A549 (cell line): Measurements from ENCODE around the gene ITPR3. TPM values are rescaled to one million over a fixed set of nuclear protein-coding genes. Genes with fewer than 3 reads are reported as not detected.

Source experiments
- ATAC-seq, 2 experiments: fragments of 200-7000 bp in 1 of 2; fragments of >200 bp in 1 of 2; cut with Nextera tagmentation in 1 of 2; cut with Tn5 transposase in 1 of 2; 3 replicates each; pipeline versions ENCODE4 v1.8.0 to v1.9.1; 2018 to 2020; ENCODE audit warnings: mild to moderate bottlenecking in 1 of 2, moderate library complexity in 1 of 2
- CTCF ChIA-PET: fragments of 300-600 bp; sonication (Branson Sonifier 250); formaldehyde crosslinking; extraction: SDS; loops from one replicate; lab custom pipeline; 2021; ENCODE audit warnings: antibody characterized with exemption, inconsistent platforms; lab: Yijun Ruan, JAX
- POLR2A ChIA-PET: fragments of 350-600 bp; formaldehyde crosslinking; extraction: SDS; loops from one replicate; lab custom pipeline; 2021; ENCODE audit warnings: antibody characterized with exemption, inconsistent platforms; lab: Yijun Ruan, JAX
- DNase-seq, 2 experiments: peaks; one replicate each; pipeline versions ENCODE4 v3.0.0 to v3.0.0-alpha.2; 2011 to 2016; ENCODE audit warnings: low read depth in 1 of 2, low spot score in 1 of 2
- FAIRE-seq: peaks from 2 replicates; lab custom pipeline; 2011; peaks lifted over from hg19 to GRCh38; lab: Jason Lieb, UNC
- H3K27ac ChIP-seq, 2 experiments: fragments of >200 bp; sonication (Bioruptor Twin); formaldehyde crosslinking; 3 replicates each; pipeline ENCODE4 v1.5.1; 2016 to 2017
- H3K4me1 ChIP-seq: fragments of >200 bp; sonication (Bioruptor Twin); formaldehyde crosslinking; 3 replicates; pipeline ENCODE4 v1.6.1; 2016
- H3K4me2 ChIP-seq: fragments of >200 bp; sonication (Bioruptor Twin); formaldehyde crosslinking; 3 replicates; pipeline ENCODE4 v1.6.1; 2016
- H3K4me3 ChIP-seq: fragments of >200 bp; sonication (Bioruptor Twin); formaldehyde crosslinking; 3 replicates; pipeline ENCODE4 v1.5.1; 2016
- H3K9me3 ChIP-seq: fragments of >200 bp; sonication (Bioruptor Twin); formaldehyde crosslinking; 3 replicates; pipeline ENCODE4 v1.6.1; 2016
- CBX8 ChIP-seq: fragments of 200-600 bp; sonication (generic); IDR thresholded peaks from 2 replicates; pipeline ENCODE4 v1.6.1; 2016
- EHF ChIP-seq: fragments of 250-450 bp; sonication (Bioruptor Pico); IDR thresholded peaks from 2 replicates; pipeline ENCODE4 v1.5.0; 2020; ENCODE audit warnings: mild to moderate bottlenecking
- EP300 ChIP-seq, 2 experiments: fragments of >200 bp; sonication (Bioruptor Twin); formaldehyde crosslinking; IDR thresholded peaks; 2 replicates in 1 of 2; 3 replicates in 1 of 2; pipeline ENCODE4 v1.6.1; 2016 to 2017
- FOSB ChIP-seq: fragments of 250-450 bp; sonication (Bioruptor Pico); IDR thresholded peaks from 2 replicates; pipeline ENCODE4 v1.5.0; 2020; ENCODE audit warnings: mild to moderate bottlenecking, moderate library complexity
- JUNB ChIP-seq: fragments of >200 bp; sonication (Bioruptor Twin); formaldehyde crosslinking; IDR thresholded peaks from 2 replicates; pipeline ENCODE4 v1.6.1; 2016
- KDM5A ChIP-seq: fragments of 200-600 bp; sonication (generic); IDR thresholded peaks from 2 replicates; pipeline ENCODE4 v1.6.1; 2016; ENCODE audit warnings: antibody characterized with exemption, mild to moderate bottlenecking
- NR3C1 ChIP-seq: fragments of >200 bp; sonication (Bioruptor Twin); formaldehyde crosslinking; IDR thresholded peaks from 3 replicates; pipeline ENCODE4 v1.6.1; 2017
- POLR2A ChIP-seq: IDR thresholded peaks from 2 replicates; pipeline ENCODE4 v1.6.1; 2012; ENCODE audit warnings: mild to moderate bottlenecking, low read length
- POLR2AphosphoS2 ChIP-seq: conservative IDR thresholded peaks from 2 replicates; pipeline ENCODE4 v1.6.1; 2012; ENCODE audit warnings: low read length, improper control_type of control experiment, inconsistent platforms
- RARB ChIP-seq: fragments of 250-450 bp; sonication (Bioruptor Pico); IDR thresholded peaks from 2 replicates; pipeline ENCODE4 v1.8.0; 2021; ENCODE audit warnings: mild to moderate bottlenecking, moderate library complexity
- SREBF2 ChIP-seq: fragments of 450-650 bp; IDR thresholded peaks from 2 replicates; pipeline ENCODE4 v1.6.1; 2014; ENCODE audit warnings: mild to moderate bottlenecking, moderate library complexity
- ZFP36 ChIP-seq: fragments of 450-650 bp; IDR thresholded peaks from 2 replicates; pipeline ENCODE4 v1.6.1; 2014; ENCODE audit warnings: borderline replicate concordance; ENCODE audit not compliant: partially characterized antibody
- WGBS: methylation state at CpG from one replicate; pipeline ENCODE4 v1.1.6; 2017; ENCODE audit errors: missing lambda C conversion rate; 5-methylcytosine and 5-hydroxymethylcytosine counted together
- polyA plus RNA-seq, 4 experiments: library from polyadenylated mRNA; depleted of rRNA in 3 of 4; stranded (reverse); fragments of >200 nt; fragmentation: RNase III in 1 of 4; extraction: RNeasy Plus Mini Kit Qiagen cat#74134 plus additional on column Dnase treatment in 1 of 4; gene quantifications; 2 replicates in 3 of 4; 3 replicates in 1 of 4; pipeline ENCODE4 v1.2.3, GENCODE V29; 2011 to 2017
- TF ChIP-seq, protein P1 (sequence below): fragments of 250-450 bp; sonication (Bioruptor Pico); IDR thresholded peaks from 2 replicates; pipeline ENCODE4 v1.5.0; 2020; ENCODE audit warnings: low read depth, mild to moderate bottlenecking, moderate library complexity
- TF ChIP-seq, protein P2 (sequence below): fragments of 200-600 bp; sonication (generic); IDR thresholded peaks from 2 replicates; pipeline ENCODE4 v1.6.1; 2016; ENCODE audit warnings: antibody characterized with exemption, mild to moderate bottlenecking, moderate library complexity
- TF ChIP-seq, protein P3 (sequence below): fragments of >200 bp; sonication (Bioruptor Twin); formaldehyde crosslinking; IDR thresholded peaks from 3 replicates; pipeline ENCODE4 v1.5.1; 2016
- TF ChIP-seq, protein P4 (sequence below): IDR thresholded peaks from 2 replicates; pipeline ENCODE4 v1.6.1; 2012; ENCODE audit warnings: low read depth, borderline replicate concordance
- TF ChIP-seq, protein P5 (sequence below): fragments of 450-650 bp; IDR thresholded peaks from 2 replicates; pipeline ENCODE4 v1.6.1; 2014; ENCODE audit warnings: antibody characterized with exemption
- TF ChIP-seq, protein P6 (sequence below): fragments of 150-350 bp; IDR thresholded peaks from 2 replicates; pipeline ENCODE4 v1.6.1; 2014; ENCODE audit warnings: low read depth, mild to moderate bottlenecking, low read length

The ITPR3 gene
- polyA plus RNA-seq, 2 of the 4 experiments (the other 2 are of a cell fraction), result 17.6 to 20.8 TPM

DNA sequence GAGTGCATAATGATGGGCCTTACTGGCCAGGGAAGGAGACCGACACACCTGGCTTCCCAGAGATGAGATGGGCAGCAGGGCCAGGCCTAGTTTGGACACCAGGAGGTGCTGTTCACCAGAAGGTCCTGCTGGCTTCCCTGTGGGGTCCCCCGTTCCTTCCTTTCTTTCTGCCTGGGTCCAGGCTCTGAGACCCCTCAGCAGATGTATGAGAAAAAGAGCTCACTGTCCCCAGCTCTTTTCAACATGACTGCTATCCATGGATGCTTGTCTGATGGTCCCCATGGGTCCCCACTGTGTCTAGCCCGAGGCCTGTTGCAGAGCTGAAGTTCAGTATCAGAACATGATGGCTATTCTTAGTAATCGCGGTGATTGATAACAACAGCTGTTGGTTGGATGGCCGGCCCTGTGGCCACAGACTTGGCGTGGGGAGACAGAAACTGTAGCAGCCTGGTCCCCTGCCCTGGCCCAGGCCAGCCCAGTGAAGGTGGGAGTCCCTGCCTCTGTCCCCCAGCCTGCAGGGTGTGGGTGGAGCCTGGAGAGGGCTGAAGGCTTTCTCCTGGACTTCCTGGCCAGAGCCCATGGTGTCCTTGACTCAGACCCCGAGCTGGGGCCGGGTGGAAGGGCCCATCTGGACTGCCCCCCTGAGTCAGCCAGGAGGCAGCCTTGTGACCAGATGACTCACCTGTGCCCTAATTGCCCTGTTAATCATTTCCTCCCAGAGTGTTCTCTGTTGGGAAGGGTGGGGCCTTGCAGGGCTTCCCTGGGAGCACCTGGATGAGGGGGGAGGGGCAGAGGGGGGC is 31.2 kb upstream of the ITPR3 start (continued):
- TF ChIP-seq EP300 (IDR thresholded peaks at IDR 0.05), result peak in 1 of 2 experiments; percentile 57; a peak in 1 of 5 replicates
- TF ChIP-seq SREBF2, result no peak
- TF ChIP-seq, protein P1, sequence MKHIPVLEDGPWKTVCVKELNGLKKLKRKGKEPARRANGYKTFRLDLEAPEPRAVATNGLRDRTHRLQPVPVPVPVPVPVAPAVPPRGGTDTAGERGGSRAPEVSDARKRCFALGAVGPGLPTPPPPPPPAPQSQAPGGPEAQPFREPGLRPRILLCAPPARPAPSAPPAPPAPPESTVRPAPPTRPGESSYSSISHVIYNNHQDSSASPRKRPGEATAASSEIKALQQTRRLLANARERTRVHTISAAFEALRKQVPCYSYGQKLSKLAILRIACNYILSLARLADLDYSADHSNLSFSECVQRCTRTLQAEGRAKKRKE (CRISPR knock-in tag), result no peak
- TF ChIP-seq JUNB, result peak; percentile 51; the same call in 1 of the 2 replicates
- no peak for TF ChIP-seq POLR2A
- no peak for TF ChIP-seq CBX8
- no peak for TF ChIP-seq KDM5A
- TF ChIP-seq, protein P2, sequence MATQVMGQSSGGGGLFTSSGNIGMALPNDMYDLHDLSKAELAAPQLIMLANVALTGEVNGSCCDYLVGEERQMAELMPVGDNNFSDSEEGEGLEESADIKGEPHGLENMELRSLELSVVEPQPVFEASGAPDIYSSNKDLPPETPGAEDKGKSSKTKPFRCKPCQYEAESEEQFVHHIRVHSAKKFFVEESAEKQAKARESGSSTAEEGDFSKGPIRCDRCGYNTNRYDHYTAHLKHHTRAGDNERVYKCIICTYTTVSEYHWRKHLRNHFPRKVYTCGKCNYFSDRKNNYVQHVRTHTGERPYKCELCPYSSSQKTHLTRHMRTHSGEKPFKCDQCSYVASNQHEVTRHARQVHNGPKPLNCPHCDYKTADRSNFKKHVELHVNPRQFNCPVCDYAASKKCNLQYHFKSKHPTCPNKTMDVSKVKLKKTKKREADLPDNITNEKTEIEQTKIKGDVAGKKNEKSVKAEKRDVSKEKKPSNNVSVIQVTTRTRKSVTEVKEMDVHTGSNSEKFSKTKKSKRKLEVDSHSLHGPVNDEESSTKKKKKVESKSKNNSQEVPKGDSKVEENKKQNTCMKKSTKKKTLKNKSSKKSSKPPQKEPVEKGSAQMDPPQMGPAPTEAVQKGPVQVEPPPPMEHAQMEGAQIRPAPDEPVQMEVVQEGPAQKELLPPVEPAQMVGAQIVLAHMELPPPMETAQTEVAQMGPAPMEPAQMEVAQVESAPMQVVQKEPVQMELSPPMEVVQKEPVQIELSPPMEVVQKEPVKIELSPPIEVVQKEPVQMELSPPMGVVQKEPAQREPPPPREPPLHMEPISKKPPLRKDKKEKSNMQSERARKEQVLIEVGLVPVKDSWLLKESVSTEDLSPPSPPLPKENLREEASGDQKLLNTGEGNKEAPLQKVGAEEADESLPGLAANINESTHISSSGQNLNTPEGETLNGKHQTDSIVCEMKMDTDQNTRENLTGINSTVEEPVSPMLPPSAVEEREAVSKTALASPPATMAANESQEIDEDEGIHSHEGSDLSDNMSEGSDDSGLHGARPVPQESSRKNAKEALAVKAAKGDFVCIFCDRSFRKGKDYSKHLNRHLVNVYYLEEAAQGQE, result no peak
- no peak for TF ChIP-seq RARB
- no peak for TF ChIP-seq ZFP36
- TF ChIP-seq, protein P3, sequence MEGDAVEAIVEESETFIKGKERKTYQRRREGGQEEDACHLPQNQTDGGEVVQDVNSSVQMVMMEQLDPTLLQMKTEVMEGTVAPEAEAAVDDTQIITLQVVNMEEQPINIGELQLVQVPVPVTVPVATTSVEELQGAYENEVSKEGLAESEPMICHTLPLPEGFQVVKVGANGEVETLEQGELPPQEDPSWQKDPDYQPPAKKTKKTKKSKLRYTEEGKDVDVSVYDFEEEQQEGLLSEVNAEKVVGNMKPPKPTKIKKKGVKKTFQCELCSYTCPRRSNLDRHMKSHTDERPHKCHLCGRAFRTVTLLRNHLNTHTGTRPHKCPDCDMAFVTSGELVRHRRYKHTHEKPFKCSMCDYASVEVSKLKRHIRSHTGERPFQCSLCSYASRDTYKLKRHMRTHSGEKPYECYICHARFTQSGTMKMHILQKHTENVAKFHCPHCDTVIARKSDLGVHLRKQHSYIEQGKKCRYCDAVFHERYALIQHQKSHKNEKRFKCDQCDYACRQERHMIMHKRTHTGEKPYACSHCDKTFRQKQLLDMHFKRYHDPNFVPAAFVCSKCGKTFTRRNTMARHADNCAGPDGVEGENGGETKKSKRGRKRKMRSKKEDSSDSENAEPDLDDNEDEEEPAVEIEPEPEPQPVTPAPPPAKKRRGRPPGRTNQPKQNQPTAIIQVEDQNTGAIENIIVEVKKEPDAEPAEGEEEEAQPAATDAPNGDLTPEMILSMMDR, result peak; percentile 82
- TF ChIP-seq POLR2AphosphoS2, result no peak
- no peak for TF ChIP-seq FOSB (CRISPR knock-in tag)
- TF ChIP-seq, protein P4, sequence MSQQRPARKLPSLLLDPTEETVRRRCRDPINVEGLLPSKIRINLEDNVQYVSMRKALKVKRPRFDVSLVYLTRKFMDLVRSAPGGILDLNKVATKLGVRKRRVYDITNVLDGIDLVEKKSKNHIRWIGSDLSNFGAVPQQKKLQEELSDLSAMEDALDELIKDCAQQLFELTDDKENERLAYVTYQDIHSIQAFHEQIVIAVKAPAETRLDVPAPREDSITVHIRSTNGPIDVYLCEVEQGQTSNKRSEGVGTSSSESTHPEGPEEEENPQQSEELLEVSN, result no peak

DNA sequence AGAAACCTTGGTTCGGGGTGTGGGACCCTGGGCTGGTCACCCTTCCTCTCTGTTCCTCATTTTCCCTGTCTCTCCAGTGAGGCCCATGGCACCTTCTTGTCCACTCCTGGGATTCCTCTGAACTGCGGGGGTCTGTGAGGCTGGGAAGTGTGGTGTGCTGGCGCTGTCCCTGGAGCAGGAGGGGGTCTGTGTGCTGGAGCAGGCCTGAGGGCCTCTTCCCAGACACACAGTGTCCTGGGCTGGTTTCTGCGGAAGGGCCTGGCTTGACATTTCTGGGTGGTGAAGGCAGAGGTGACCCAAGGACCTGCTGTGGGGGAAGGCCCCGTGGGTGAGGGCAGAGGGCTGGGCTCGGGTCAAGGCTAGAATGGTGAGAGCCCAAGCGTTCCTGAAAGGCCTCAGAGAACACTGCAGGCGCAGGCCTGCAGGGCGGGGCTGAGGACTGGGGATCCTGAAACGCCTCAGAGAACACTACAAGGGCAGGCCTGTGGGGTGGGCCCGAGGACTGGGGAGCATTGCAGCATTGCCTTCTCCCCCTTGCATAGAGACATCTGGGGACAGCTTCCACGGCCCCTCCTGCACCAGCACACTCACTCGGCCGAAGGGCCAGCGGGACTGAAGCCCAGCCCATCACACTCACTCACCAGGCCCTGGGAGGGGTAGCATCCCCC is 30.5 kb upstream of the ITPR3 start:
- POLR2A ChIA-PET, result interaction anchor here (1.1 to 1.4 kb wide), 2 partner anchors 81 to 121 kb away, joined by 4 to 5 read pairs; partner anchors contain the start of gene UQCC2
- peak overlapping the region; percentile 98 to 99 for H3K27ac ChIP-seq
- no peak overlapping the region for H3K4me3 ChIP-seq
- peaks cover 41% of the 10 kb centered on the region for H3K4me1 ChIP-seq
- FAIRE-seq (no peak), ATAC-seq (peak; percentile 59 to 69; a peak in 5 of 6 replicates), DNase-seq (peak in 1 of 2 experiments; percentile 33)
- 58% methylated on average over 5 of the region's 15 CpGs for WGBS
- H3K4me2 ChIP-seq, result peak overlapping the region; percentile 95
- TF ChIP-seq, protein P3, result no peak
- TF ChIP-seq, protein P5, sequence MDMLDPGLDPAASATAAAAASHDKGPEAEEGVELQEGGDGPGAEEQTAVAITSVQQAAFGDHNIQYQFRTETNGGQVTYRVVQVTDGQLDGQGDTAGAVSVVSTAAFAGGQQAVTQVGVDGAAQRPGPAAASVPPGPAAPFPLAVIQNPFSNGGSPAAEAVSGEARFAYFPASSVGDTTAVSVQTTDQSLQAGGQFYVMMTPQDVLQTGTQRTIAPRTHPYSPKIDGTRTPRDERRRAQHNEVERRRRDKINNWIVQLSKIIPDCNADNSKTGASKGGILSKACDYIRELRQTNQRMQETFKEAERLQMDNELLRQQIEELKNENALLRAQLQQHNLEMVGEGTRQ, result no peak
- TF ChIP-seq EHF (CRISPR knock-in tag) (no peak), NR3C1 (no peak)
- TF ChIP-seq, protein P6, sequence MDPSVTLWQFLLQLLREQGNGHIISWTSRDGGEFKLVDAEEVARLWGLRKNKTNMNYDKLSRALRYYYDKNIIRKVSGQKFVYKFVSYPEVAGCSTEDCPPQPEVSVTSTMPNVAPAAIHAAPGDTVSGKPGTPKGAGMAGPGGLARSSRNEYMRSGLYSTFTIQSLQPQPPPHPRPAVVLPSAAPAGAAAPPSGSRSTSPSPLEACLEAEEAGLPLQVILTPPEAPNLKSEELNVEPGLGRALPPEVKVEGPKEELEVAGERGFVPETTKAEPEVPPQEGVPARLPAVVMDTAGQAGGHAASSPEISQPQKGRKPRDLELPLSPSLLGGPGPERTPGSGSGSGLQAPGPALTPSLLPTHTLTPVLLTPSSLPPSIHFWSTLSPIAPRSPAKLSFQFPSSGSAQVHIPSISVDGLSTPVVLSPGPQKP, result no peak
- CTCF ChIA-PET, result interaction anchor here (0.5 to 9.4 kb wide), 28 partner anchors 8 to 564 kb away, joined by 3 to 177 read pairs (median 5); partner anchors contain the start of genes BAK1, ITPR3 and UQCC2
- no peaks in the 10 kb centered on the region for H3K9me3 ChIP-seq
